Prostate gland (tissue), 2 donors: ENCODE measurements around the gene SPEN. TPM values are rescaled to one million over a fixed set of nuclear protein-coding genes. Genes with fewer than 3 reads are reported as not detected.

Experiments used
- DNase-seq: peaks from one replicate; pipeline ENCODE4 v3.0.0-alpha.2; 2019; ENCODE audit warnings: low spot score
- H3K27ac ChIP-seq, 2 donors: fragments of 200-600 bp; sonication (generic); 2 replicates each; pipeline ENCODE4 v1.5.1; 2017 to 2019
- H3K27me3 ChIP-seq: fragments of 200-600 bp; sonication (generic); replicated peaks from 2 replicates; pipeline ENCODE4 v1.5.1; 2019; ENCODE audit not compliant: insufficient read depth
- H3K36me3 ChIP-seq, 2 donors: fragments of 200-600 bp; sonication (generic); 1 replicate in 1 of 2; 2 replicates in 1 of 2; pipeline versions ENCODE4 v1.5.1 to v1.8.1; 2017 to 2019
- H3K4me1 ChIP-seq: fragments of 200-600 bp; sonication (generic); replicated peaks from 2 replicates; pipeline ENCODE4 v1.5.1; 2019
- H3K4me3 ChIP-seq, 2 donors: fragments of 200-600 bp; sonication (generic); 2 replicates each; pipeline ENCODE4 v1.5.1; 2017 to 2019
- H3K9me3 ChIP-seq: fragments of 200-600 bp; sonication (generic); 2 replicates; pipeline ENCODE4 v1.5.1; 2017
- CTCF ChIP-seq, 4 experiments: fragments of 200-600 bp in 2 of 4; fragments of 450-650 bp in 2 of 4; sonication (generic) in 2 of 4; IDR thresholded peaks; 1 replicate in 3 of 4; 2 replicates in 1 of 4; pipeline ENCODE4 v1.5.1; 2016 to 2019; ENCODE audit warnings: antibody characterized with exemption in 4 of 4, mild to moderate bottlenecking in 2 of 4, moderate library complexity in 2 of 4
- POLR2A ChIP-seq: fragments of 450-650 bp; IDR thresholded peaks from one replicate; pipeline ENCODE4 v1.6.1; 2016; ENCODE audit warnings: antibody characterized with exemption, mild to moderate bottlenecking
- POLR2AphosphoS5 ChIP-seq: sonication (generic); formaldehyde crosslinking; IDR thresholded peaks from one replicate; pipeline ENCODE4 v1.6.1; 2017; ENCODE audit warnings: antibody characterized with exemption
- WGBS: methylation state at CpG from one replicate; pipeline ENCODE4 v1.1.5; 2018; 5-methylcytosine and 5-hydroxymethylcytosine counted together
- intact Hi-C: fragments of 100-400 bp; cut with DNase I; formaldehyde crosslinking; loops from one replicate; pipeline ENCODE4 v1.14.2; 2022
- total RNA-seq, 2 donors: library from RNA; depleted of rRNA; stranded (reverse); fragments of >200 nt; gene quantifications; one replicate each; pipeline ENCODE4 v1.1.0, GENCODE V29; 2016

Gene SPEN
- total RNA-seq, 2 donors from 2014 or later, result 31.9 to 48.3 TPM

DNA sequence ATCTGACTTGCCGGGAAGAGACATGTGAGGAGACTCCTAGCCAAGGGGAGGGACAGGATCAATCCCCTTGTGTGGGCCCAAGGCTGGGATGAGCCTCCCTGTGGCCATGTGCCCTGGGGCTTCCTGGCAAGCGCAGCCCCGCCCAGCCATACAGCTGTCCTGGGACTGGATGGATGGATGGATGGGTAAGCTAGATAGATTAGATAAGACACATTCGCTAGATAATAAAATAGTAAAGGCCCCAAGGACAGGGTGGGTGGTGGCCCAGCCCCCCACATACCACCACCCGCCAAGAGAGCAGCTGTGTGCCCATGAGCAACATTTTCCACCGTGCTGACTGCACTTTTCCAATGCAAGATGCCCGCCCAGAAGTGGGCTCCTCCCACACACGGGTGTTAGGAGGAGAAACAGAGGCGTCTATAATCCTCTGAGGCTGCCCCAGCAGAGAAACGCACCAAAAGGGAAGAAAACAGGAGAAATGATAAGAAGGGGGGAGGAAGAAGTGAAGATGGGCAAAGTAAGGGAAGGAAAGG lies 103.3 kb downstream of the SPEN start:
- DNase-seq, result no peak
- TF ChIP-seq POLR2AphosphoS5, result no peak
- no peak for TF ChIP-seq CTCF (IDR thresholded peaks at IDR 0.05)
- TF ChIP-seq POLR2A, result no peak
- intact Hi-C loops, result loop anchor here (5.0 kb wide), 2 partner anchors 104 to 119 kb away; partner anchors contain the start of gene SPEN

DNA sequence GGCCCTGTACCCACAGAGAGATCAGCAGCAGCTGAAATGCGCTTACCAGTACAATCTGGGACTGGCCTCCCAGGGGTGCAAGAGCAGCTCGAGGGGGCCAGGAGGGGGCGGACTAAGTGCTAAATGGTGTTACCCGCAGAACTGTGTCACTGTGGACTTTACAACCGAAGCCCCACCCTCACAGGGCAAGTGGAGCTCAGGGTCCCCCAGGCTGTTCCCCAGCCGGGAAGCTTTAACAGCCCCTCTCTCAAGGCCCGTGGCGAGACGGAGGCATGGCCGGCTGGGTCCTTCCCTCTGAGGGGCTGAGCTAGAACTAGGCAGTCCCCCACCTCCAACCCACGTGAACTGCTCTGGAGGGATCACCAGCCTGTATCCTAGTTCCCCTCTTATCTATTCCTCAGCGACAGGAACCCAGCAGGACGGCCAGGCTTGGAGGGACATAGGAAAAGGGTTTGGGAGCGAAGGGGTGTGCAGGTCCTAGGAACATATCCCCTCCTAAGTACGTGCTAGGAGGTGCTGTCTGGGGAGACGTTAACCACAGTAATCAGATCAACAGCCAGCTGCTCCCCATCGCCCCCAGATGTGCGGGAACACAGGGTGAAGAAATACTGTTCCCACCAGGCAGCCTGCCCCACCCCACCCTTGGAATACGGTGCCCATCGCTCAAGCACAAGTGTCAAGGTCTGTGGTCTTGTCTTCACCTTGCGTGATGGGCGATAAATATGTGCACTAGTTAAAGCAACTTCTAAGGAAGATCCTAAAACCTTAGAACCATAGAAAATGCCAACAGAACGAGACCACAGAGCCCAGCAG lies 104.0 kb downstream of the SPEN start:
- no peak for TF ChIP-seq POLR2A
- TF ChIP-seq POLR2AphosphoS5, result no peak
- TF ChIP-seq CTCF (IDR thresholded peaks at IDR 0.05), result no peak
- Histone ChIP-seq H3K4me3 (no peak overlapping the region), H3K27me3 (no peaks in the 10 kb centered on the region), H3K27ac (peak overlapping the region; percentile 71 to 76), H3K4me1 (peaks cover 9% of the 10 kb centered on the region), H3K9me3 (no peaks in the 10 kb centered on the region), H3K36me3 (no peaks in the 10 kb centered on the region)
- WGBS, result 59% methylated on average over 23 of the region's 23 CpGs
- intact Hi-C loops, result loop anchor here (5.0 kb wide), 2 partner anchors 104 to 119 kb away; partner anchors contain the start of gene SPEN
- no peak for DNase-seq

More for the DNA sequence above, 103.3 kb downstream of the SPEN start:
- Histone ChIP-seq H3K4me3 (no peak overlapping the region), H3K27me3 (no peaks in the 10 kb centered on the region), H3K36me3 (peaks cover 0 to 5% of the 10 kb centered on the region in 2 donors), H3K9me3 (no peaks in the 10 kb centered on the region), H3K27ac (peak overlapping the region; percentile 71 to 76), H3K4me1 (peaks cover 9% of the 10 kb centered on the region)
- 49% methylated on average over 10 of the region's 10 CpGs for WGBS

DNA sequence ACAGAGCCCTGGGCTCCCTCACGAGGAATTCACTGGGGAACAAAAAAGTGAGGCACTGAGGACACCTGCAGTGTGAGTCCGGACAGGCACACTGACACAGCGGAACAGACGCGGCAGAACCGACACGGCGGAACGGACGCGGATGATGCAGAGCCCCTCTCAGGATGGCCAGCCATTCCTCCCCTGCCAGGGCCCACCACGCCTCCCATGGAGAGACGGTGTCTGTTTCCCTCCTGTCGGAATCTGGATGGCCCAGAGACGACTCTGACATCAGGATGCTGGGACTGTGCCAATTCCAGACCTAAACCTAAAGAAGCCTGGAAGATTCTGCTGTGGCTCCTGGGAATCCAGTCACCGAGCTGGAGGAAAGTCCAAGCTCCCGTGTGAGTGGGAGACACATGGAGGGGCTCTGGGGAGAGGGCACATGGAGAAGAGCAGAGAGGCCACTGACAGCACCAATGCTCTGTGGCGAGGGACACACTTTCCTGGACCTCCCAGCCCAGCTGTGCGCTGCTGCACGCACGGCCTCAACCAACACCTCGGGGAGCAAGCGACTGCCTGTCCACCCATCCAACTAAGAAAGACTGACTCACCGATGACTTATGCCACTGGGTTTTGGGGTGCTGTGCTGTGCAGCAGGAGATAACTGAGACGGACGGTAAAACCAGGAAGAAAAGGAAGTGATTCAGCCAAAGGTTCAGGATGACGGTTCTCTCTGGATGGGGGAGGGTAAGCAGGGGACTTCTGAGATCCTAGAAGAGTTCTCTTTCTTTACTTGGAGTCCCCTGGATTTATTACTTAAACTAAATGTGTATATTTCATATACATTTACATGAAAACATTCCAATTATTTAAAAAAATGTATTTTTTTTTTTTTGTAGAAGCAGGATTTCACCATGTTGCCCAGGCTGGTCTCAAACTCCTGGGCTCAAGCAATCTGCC lies 105.1 kb downstream of the SPEN start:
- intact Hi-C loops, result loop anchor here (5.0 kb wide), 2 partner anchors 105 to 120 kb away; partner anchors contain the start of gene SPEN

GRCh38 chr1:15953294-15953771 lies 105.8 kb downstream of the SPEN start:
- 57% methylated on average over 11 of the region's 11 CpGs for WGBS
- Histone ChIP-seq H3K27me3 (no peaks in the 10 kb centered on the region), H3K4me3 (no peak overlapping the region), H3K27ac (peak overlapping the region; percentile 5 to 13), H3K9me3 (no peaks in the 10 kb centered on the region), H3K36me3 (no peaks in the 10 kb centered on the region), H3K4me1 (peaks cover 9% of the 10 kb centered on the region)
- TF ChIP-seq CTCF (IDR thresholded peaks at IDR 0.05), result no peak
- TF ChIP-seq POLR2A, result no peak
- TF ChIP-seq POLR2AphosphoS5, result no peak
- intact Hi-C loops, result loop anchor here (5.0 kb wide), 2 partner anchors 106 to 121 kb away; partner anchors contain the start of gene SPEN
- DNase-seq, result no peak

More for the DNA sequence above, 105.1 kb downstream of the SPEN start:
- TF ChIP-seq CTCF (IDR thresholded peaks at IDR 0.05) (no peak), POLR2A (no peak), POLR2AphosphoS5 (no peak)
- H3K4me3 ChIP-seq, result no peak overlapping the region
- no peaks in the 10 kb centered on the region for H3K36me3 ChIP-seq
- 83% methylated on average over 27 of the region's 27 CpGs for WGBS
- no peak for DNase-seq
- no peaks in the 10 kb centered on the region for H3K27me3 ChIP-seq
- H3K9me3 ChIP-seq, result no peaks in the 10 kb centered on the region
- H3K27ac ChIP-seq, result no peak overlapping the region
- peaks cover 9% of the 10 kb centered on the region for H3K4me1 ChIP-seq
